SIG-M5 treated with dmso at 0.1 percent for 504 hours (cell line): Measurements from ENCODE around the gene VPS36.
"Not testable (repeated sequence)": the region's sequence is repeated elsewhere in the genome, so short reads cannot be mapped to it uniquely, and the experiment has no call there.

Experiments used
- DNase-seq: peaks from one replicate; lab custom pipeline; 2025; ENCODE audit not compliant: unreplicated experiment; lab: John Stamatoyannopoulos, UW

Gene VPS36

GRCh38 chr13:52446265-52446664 is 4.2 kb downstream of the VPS36 start:
- peak; percentile 46 for DNase-seq

- no peak for DNase-seq
These were observed 18.0 kb downstream of the VPS36 start for GRCh38 chr13:52432456-52432855.

- no peak for DNase-seq
These were observed 22.1 kb downstream of the VPS36 start for GRCh38 chr13:52428295-52428694.

GRCh38 chr13:52421216-52421615 is 29.2 kb downstream of the VPS36 start:
- no peak for DNase-seq

- DNase-seq = no peak
These were observed 31.4 kb downstream of the VPS36 start for GRCh38 chr13:52419080-52419479.

- DNase-seq = no peak
These were observed 35.5 kb downstream of the VPS36 start for GRCh38 chr13:52414963-52415362.

GRCh38 chr13:52414051-52414450 is 36.4 kb downstream of the VPS36 start:
- DNase-seq = no peak

- no peak for DNase-seq
These were observed 38.3 kb downstream of the VPS36 start for GRCh38 chr13:52412128-52412527.

GRCh38 chr13:52411629-52412028 is 38.8 kb downstream of the VPS36 start:
- no peak for DNase-seq

- not testable (repeated sequence) for DNase-seq
These were observed 42.3 kb downstream of the VPS36 start for GRCh38 chr13:52408071-52408658.

GRCh38 chr13:52407436-52407835 is 43.0 kb downstream of the VPS36 start:
- DNase-seq = not testable (repeated sequence)

GRCh38 chr13:52406629-52407028 is 43.8 kb downstream of the VPS36 start:
- DNase-seq = no peak

- no peak for DNase-seq
These were observed 44.5 kb downstream of the VPS36 start, which contains the start of gene THSD1 for GRCh38 chr13:52405767-52406494. Gene THSD1 (minus strand): TSS chr13:52406172. CDS start chr13:52402600, 3,572 bp downstream.

- no peak for DNase-seq
These were observed 45.1 kb downstream of the VPS36 start for GRCh38 chr13:52405369-52405766.

GRCh38 chr13:52399708-52400107 is 50.7 kb downstream of the VPS36 start:
- DNase-seq = no peak

- no peak for DNase-seq
These were observed 51.4 kb downstream of the VPS36 start for GRCh38 chr13:52399046-52399445.

GRCh38 chr13:52395704-52396103 is 54.7 kb downstream of the VPS36 start:
- no peak for DNase-seq

GRCh38 chr13:52394586-52394985 is 55.8 kb downstream of the VPS36 start:
- no peak for DNase-seq

GRCh38 chr13:52393572-52394357 is 56.7 kb downstream of the VPS36 start:
- no peak for DNase-seq

- no peak for DNase-seq
These were observed 62.7 kb downstream of the VPS36 start for GRCh38 chr13:52387721-52388120.

GRCh38 chr13:52385870-52386269 is 64.6 kb downstream of the VPS36 start:
- DNase-seq = no peak

GRCh38 chr13:52383366-52383765 is 67.1 kb downstream of the VPS36 start:
- DNase-seq = no peak
